ENCODE measurements around the gene MLF2.

The MLF2 gene

DNA sequence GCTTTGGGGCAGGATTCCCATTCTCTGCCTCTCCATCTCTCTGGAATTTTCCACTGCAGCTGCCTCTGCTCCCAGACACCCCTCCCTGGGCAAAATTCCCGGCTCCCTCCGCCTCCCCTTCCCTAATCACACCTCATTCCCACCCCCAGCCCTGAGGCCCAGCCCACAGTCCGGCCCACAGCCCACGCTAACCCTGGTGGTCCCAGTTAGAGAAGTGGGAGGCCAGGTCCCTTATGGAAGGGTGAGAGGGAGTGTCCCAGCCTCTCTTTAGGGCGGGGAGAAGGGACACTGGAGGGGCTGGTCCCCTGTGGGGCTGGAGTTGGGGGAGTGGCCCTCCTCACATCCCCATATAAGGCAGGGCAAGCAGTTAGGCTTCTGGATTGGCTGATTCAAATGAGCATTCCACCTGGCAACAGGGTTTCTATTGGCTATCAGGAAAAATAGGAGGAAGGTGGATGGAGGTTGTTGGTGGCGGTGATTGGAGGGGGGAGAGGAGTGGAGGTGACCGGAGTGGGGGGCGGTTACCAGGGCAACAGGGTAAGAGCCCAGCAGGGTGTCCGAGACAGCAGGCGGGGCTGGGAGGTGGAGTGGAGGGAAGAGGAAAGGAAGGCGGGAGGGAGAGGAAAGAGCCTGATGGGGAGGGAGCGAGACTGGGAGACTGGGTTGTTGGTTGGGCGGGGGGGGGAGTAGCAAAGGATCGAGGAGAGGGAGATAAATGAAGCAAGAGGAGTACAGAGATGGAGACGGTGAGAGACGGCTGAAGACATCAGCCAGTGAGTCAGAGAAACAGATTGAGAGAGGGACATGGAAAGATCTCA lies 11.3 kb upstream of the MLF2 start:
- TF ChIP-seq, protein P1, sequence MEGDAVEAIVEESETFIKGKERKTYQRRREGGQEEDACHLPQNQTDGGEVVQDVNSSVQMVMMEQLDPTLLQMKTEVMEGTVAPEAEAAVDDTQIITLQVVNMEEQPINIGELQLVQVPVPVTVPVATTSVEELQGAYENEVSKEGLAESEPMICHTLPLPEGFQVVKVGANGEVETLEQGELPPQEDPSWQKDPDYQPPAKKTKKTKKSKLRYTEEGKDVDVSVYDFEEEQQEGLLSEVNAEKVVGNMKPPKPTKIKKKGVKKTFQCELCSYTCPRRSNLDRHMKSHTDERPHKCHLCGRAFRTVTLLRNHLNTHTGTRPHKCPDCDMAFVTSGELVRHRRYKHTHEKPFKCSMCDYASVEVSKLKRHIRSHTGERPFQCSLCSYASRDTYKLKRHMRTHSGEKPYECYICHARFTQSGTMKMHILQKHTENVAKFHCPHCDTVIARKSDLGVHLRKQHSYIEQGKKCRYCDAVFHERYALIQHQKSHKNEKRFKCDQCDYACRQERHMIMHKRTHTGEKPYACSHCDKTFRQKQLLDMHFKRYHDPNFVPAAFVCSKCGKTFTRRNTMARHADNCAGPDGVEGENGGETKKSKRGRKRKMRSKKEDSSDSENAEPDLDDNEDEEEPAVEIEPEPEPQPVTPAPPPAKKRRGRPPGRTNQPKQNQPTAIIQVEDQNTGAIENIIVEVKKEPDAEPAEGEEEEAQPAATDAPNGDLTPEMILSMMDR (conservative IDR thresholded peaks at IDR 0.05; ENCODE audit: low read depth, low read length) = no peak
- peak overlapping the region; percentile 49 for H3K4me3 ChIP-seq (ENCODE audit: low read depth, low read length)
- peak; percentile 99 for DNase-seq (ENCODE audit: low read depth)

DNA sequence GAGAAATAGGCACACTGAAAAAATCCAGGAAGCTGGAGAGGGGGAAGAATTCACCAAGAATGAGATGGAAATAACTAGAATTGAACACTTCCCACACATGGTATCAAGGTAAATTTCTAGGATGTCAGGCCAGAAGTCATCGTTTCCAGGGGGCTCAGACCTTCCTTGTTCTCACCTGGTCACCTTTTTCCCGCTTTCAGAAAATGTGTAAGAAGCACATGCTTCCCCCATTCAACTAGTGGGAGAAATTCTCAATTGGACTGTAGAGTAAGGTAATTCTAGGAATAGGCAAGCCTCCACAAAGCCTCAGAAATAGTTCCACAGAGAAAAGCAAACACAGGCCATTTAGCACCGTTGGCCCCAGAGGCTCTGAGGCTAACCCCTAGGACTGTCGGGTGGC lies 10.4 kb upstream of the MLF2 start:
- DNase-seq (ENCODE audit: low read depth) = no peak
- no peak overlapping the region for H3K4me3 ChIP-seq (ENCODE audit: low read depth, low read length)
- TF ChIP-seq, protein P1 (conservative IDR thresholded peaks at IDR 0.05; ENCODE audit: low read depth, low read length) = no peak

DNA sequence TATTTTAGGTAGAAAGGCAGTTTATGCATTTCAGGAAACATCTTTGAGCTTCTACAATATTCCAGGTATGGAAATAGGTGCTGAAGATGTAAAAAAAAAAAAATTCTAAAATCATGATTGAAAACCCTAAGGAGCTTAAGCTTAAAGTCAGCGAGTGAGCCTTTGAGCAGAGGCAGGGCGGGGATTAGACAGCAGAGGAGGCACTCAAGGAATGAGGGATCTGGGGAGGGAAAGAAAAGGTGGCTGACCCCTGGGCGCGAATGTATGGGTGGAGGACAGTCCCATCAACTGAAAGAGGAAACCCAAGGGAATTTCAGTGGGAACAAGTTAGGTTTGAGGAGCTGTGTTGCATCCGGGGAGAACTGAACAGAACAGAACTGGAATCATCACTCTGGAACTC lies 6.8 kb upstream of the MLF2 start:
- no peak overlapping the region for H3K4me3 ChIP-seq (ENCODE audit: low read depth, low read length)
- TF ChIP-seq, protein P1 (conservative IDR thresholded peaks at IDR 0.05; ENCODE audit: low read depth, low read length) = no peak
- DNase-seq (ENCODE audit: low read depth) = no peak

DNA sequence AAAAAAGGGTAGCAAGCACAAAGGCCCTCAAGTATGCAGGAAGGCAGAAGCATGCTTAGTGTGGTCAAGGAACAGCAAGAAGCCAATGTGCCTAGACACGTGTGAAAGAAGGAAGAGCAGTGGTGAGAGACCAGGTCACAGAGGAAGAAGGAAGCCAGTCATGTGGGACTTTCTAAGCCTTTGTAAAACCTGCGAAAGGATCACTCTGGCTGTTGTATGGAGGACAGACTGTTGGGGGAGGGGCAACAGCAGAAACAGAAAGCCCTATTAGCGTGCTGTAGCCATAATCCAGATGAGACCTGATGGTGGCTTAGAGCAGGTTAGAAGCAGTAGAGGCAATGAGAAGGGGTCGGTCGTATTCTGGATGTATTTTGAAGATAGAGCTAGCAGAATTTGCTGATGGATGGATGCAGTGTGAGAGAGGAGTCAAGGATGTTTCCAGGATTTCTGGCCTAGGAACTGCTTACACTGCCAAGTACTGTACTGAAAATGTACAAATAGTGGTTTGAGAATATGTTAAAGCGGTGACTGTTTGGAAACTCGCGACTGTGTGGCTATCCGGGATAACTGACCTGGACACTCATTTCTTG lies 5.7 kb upstream of the MLF2 start:
- DNase-seq (ENCODE audit: low read depth) = no peak
- no peak overlapping the region for H3K4me3 ChIP-seq (ENCODE audit: low read depth, low read length)
- TF ChIP-seq, protein P1 (conservative IDR thresholded peaks at IDR 0.05; ENCODE audit: low read depth, low read length) = no peak

DNA sequence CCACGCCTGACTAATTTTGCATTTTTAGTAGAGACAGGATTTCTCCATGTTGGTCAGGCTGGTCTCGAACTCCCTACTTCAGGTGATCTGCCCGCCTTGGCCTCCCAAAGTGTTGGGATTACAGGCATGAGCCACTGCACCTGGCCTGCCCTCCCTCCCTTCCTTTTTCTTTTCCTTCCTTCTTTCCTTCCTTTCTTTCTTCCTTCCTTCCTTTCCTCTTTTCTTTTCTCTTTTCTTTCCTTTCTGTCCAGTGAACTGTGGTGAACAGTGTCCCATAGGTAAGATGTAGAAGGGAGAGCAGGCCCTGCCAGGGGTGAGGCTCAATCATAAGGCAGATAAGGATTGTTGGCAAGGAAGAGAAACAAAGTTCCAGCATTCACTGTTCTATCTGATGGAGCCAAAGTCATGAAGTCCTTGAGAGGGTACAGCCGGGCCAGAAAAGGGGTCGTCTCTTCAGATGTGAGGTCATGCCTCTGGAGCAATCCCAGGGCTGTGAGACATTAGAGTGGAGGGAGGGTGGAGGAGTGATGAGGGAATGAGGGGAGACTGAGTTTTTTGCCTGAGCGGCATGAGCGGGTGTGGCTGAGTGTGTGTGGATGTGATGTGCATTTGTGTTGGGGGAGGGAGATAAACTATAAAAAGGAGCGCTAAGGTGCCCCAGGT lies 4.2 kb upstream of the MLF2 start:
- TF ChIP-seq, protein P1 (conservative IDR thresholded peaks at IDR 0.05; ENCODE audit: low read depth, low read length) = no peak
- no peak for DNase-seq (ENCODE audit: low read depth)

DNA sequence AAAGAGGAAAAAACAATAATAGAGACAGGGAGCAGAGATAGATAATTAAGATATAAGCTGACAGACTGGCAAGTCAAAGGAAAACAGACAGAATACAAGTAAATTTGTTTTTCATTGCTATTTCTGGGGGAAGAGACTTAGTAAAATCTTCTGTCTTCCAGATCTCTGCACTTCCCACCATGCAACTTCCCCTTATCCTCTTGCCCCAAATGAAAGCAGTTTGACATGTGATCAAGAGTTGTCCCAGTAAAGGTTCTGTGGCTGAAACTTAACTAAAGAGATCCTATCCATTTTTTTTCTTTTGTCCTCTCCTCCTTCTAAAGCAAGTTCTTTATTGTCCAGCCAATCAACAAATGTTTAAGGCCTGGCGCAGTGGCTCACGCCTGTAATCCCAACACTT lies 1.5 kb upstream of the MLF2 start:
- TF ChIP-seq, protein P1 (conservative IDR thresholded peaks at IDR 0.05; ENCODE audit: low read depth, low read length) = no peak
- DNase-seq (ENCODE audit: low read depth) = no peak
- no peak overlapping the region for H3K4me3 ChIP-seq (ENCODE audit: low read depth, low read length)

More for the DNA sequence above, 4.2 kb upstream of the MLF2 start:
- no peak overlapping the region for H3K4me3 ChIP-seq (ENCODE audit: low read depth, low read length)
